PFSK-1 (cell line): ENCODE results near the gene NINJ2.

Source experiments
- POLR2AphosphoS5 ChIP-seq: IDR thresholded peaks from 2 replicates; pipeline ENCODE4 v1.6.1; 2012; ENCODE audit warnings: low read depth, mild to moderate bottlenecking, control low read depth, low read length, moderate library complexity
- SIN3A ChIP-seq: IDR thresholded peaks from 2 replicates; pipeline ENCODE4 v1.6.1; 2012; ENCODE audit warnings: mild to moderate bottlenecking, low read length, moderate library complexity, borderline replicate concordance; ENCODE audit not compliant: insufficient read depth
- TAF1 ChIP-seq: IDR thresholded peaks from 2 replicates; pipeline ENCODE4 v1.6.1; 2012; ENCODE audit warnings: low read length, control low read depth, borderline replicate concordance; ENCODE audit not compliant: insufficient read depth
- TF ChIP-seq, protein P1 (sequence below), 2 experiments: IDR thresholded peaks; 2 replicates each; pipeline versions ENCODE4 v1.6.1 to v1.8.0; 2011 to 2012; ENCODE audit warnings: low read depth in 2 of 2, low read length in 2 of 2, control low read depth in 1 of 2, inconsistent platforms in 1 of 2, mild to moderate bottlenecking in 1 of 2, moderate library complexity in 1 of 2; ENCODE audit not compliant: insufficient read depth in 1 of 2

DNA sequence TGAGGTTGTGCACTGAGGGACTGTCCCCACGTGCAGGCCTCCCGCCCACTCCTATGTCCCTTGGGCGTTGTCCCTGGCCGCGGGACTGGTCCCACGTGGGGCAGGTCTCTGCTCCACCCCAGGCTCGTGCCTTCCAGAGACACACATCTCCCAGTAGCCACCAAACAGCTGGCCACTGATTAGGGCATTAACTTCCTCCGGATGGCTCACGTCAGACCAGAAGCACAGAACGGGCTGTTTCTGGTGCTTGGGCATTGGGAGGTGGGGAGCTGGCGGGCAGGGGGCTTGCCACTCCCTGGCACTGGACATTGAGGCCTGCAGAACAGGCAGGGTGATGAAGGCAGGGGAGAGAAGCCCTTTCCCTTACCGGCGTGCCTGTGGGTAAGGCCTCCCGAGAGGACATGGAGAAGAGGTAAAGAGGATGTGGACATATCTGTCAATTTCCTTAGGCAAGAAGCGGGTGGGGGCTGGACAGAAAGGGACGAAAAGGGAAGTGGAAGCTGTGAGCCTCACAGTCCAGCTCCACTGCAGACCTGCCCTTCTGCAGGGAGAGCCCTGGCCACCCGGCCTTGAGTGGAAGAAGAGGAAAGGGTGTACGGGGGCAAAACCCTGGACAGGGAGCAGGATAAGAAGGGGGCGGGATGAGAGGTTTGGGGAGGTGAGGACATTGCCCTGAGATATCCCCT, 101.2 kb downstream of the NINJ2 start:
- TF ChIP-seq POLR2AphosphoS5 (no peak), TAF1 (no peak), SIN3A (no peak)
- TF ChIP-seq, protein P1, sequence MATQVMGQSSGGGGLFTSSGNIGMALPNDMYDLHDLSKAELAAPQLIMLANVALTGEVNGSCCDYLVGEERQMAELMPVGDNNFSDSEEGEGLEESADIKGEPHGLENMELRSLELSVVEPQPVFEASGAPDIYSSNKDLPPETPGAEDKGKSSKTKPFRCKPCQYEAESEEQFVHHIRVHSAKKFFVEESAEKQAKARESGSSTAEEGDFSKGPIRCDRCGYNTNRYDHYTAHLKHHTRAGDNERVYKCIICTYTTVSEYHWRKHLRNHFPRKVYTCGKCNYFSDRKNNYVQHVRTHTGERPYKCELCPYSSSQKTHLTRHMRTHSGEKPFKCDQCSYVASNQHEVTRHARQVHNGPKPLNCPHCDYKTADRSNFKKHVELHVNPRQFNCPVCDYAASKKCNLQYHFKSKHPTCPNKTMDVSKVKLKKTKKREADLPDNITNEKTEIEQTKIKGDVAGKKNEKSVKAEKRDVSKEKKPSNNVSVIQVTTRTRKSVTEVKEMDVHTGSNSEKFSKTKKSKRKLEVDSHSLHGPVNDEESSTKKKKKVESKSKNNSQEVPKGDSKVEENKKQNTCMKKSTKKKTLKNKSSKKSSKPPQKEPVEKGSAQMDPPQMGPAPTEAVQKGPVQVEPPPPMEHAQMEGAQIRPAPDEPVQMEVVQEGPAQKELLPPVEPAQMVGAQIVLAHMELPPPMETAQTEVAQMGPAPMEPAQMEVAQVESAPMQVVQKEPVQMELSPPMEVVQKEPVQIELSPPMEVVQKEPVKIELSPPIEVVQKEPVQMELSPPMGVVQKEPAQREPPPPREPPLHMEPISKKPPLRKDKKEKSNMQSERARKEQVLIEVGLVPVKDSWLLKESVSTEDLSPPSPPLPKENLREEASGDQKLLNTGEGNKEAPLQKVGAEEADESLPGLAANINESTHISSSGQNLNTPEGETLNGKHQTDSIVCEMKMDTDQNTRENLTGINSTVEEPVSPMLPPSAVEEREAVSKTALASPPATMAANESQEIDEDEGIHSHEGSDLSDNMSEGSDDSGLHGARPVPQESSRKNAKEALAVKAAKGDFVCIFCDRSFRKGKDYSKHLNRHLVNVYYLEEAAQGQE (IDR thresholded peaks at IDR 0.05; ENCODE audit: insufficient read depth in 1 of 2, low read depth in 2 of 2, low read length in 2 of 2) = no peak
